Subcutaneous adipose tissue (tissue), 4 donors: Measurements from ENCODE around the gene TUBA4A. TPM values are rescaled to one million over a fixed set of nuclear protein-coding genes. Genes with fewer than 3 reads are reported as not detected.

ENCODE experiments used
- CTCF ChIP-seq: fragments of 450-650 bp; IDR thresholded peaks from one replicate; pipeline ENCODE4 v1.5.1; 2016; ENCODE audit warnings: low read depth, mild to moderate bottlenecking, control low read depth, antibody characterized with exemption, moderate library complexity
- total RNA-seq, 4 donors: library from RNA; depleted of rRNA; stranded (reverse); fragments of >200 nt; gene quantifications; one replicate each; pipeline ENCODE4 v1.1.0, GENCODE V29; 2016

Gene TUBA4A
- total RNA-seq, 4 donors from 2014 or later = 7.2 to 31.8 (median 9.2) TPM

- TF ChIP-seq CTCF = no peak
Measured at GRCh38 chr2:219250049-219250781, 3.5 kb downstream of the TUBA4A start.

- TF ChIP-seq CTCF = no peak
Measured at GRCh38 chr2:219249203-219249980, 4.3 kb downstream of the TUBA4A start.

- TF ChIP-seq CTCF = no peak
Measured at GRCh38 chr2:219248845-219249202, 4.9 kb downstream of the TUBA4A start.

GRCh38 chr2:219247678-219248642 lies 5.8 kb downstream of the TUBA4A start:
- TF ChIP-seq CTCF = no peak

GRCh38 chr2:219246559-219246958 lies 7.2 kb downstream of the TUBA4A start:
- no peak for TF ChIP-seq CTCF

GRCh38 chr2:219245899-219246230 lies 7.9 kb downstream of the TUBA4A start:
- TF ChIP-seq CTCF = no peak
